Daoy (cell line): ENCODE measurements around the gene SLX4IP. TPM values are rescaled to one million over a fixed set of nuclear protein-coding genes. Genes with fewer than 3 reads are reported as not detected.

Experiments
- total RNA-seq: library from RNA; depleted of rRNA; stranded (reverse); fragments of >200 nt; shearing (Covaris generic); gene quantifications from 2 replicates; pipeline ENCODE4 v1.2.3, GENCODE V29; 2014; rRNA removed

Gene SLX4IP
- total RNA-seq, 1 experiment from 2014 or later, result 3.1 TPM

Other genes starting within 250 kb of the SLX4IP start
- 0.09 and 0.80 TPM in 2 replicates for gene SNAP25, start 216.5 kb upstream of the SLX4IP start, total RNA-seq
- gene MKKS, start 1.1 kb upstream of the SLX4IP start, total RNA-seq, result 6.4 and 7.1 TPM in 2 replicates
- gene JAG1, start 238.7 kb downstream of the SLX4IP start, total RNA-seq, result 61.3 and 62.5 TPM in 2 replicates